Activated gamma-delta T cell (primary cell): ENCODE data around the gene METAP1.
"Not testable (repeated sequence)": the region's sequence is repeated elsewhere in the genome, so short reads cannot be mapped to it uniquely, and the experiment has no call there.

Experiments used
- DNase-seq: peaks from one replicate; lab custom pipeline; 2025; lab: John Stamatoyannopoulos, UW

The METAP1 gene

DNA sequence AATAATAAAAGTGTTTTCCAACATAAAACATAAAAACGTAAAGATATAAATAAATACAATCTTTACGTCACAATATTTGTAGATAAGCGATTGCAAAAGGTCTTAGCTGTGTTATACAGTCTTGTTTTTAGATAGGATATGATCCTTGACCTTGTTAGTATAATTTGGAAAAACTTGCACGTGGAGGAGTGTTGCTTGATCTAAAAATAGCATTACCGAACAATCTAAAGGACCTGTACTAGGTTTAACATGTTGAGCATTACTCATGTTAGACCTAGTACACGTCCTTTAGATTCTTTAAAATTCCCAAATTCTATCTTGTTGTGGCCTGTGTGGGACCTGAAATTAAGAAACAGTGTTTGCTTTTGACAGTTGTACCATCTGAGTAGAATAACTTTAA, 1.6 kb downstream of the METAP1 start:
- no peak for DNase-seq

GRCh38 chr4:98998551-98998950, 3.0 kb downstream of the METAP1 start:
- no peak for DNase-seq

DNA sequence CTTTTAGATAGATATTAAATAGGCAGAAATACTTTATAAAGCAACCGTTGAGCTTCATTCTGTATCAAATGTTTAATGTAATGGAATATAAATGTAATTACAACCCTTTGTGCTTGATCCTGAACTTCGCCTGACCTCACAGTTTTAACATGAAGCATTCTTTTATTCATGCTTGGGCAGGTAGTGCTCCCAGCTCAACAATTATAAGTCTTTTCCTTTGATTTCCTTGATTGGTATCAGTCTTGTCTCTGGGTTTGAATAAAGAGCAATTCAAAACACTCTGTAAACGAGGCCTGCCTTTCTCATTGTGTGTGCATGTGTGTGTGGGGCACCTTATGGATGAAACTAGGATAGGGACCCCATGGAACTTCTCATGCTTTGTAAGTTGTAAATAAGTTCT, 6.8 kb downstream of the METAP1 start:
- no peak for DNase-seq

DNA sequence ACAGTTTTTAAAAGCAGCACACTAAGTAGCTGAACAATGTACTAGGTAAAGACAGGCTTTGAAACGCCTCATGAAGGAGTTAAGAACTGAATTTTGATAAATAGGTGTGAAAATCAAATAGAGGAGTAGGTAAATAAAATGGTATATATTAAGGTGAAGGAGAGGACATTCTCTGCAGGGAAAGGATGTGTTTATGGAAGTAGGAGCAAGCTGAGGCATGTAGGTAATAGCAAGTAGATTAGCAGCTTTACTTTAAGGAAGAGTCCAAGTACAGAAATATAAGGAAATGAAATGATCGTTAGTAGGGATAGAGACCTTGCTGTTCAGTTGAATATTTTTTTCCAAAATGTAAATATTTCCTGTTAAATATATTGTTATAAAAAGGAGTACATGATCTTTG, 12.5 kb downstream of the METAP1 start:
- no peak for DNase-seq

GRCh38 chr4:99011910-99012309, 16.4 kb downstream of the METAP1 start:
- DNase-seq: no peak

DNA sequence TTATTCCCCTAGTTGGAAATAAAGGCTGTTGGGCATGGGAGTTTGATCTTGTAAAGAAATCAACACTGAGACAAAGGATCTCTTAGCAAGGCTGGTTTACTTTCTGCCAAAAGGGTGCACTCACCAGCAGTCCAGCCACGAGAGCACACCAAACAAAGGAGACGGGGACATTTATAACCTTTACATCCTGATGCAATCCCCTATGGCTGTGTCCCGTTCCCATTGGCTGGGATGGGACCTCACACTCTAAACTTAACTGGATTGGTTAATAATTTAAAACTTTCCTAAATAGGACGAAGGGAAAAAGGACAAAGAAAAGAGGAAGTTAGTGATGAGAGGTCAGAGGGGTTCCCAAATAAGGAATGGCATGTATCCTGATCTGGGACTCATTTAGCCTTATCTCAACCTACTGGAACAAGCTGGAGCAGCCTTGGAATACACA, 17.9 kb downstream of the METAP1 start:
- DNase-seq: no peak

DNA sequence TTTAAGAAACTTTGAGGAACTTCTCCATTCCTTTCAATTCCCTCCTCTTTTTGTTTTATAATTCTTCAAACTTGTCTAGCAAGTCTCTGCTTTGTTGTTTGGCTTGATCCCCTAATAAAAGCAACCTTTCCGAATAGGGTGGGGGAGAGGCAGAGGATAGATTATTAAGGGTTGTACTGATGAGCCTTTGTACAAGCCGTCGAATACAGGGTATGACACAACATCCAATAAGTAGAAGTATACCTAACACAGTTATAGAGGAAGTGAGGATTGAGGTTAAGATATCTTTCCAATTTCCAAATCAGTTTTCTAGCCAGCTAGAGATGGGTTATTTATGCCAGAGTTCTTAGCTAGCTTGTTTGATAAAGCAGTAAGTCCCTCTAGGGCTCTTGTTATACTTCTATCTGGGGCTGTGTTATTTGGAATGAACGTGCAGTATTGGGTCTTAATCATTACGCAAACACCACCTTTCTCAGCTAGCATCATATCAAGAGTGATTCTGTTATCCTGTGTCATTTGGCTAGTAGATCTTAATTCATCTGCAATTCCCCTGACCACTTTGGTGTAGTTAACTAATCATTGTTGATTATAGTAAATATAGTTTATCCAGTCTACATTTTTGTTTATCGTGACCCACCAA, 18.5 kb downstream of the METAP1 start:
- no peak for DNase-seq

DNA sequence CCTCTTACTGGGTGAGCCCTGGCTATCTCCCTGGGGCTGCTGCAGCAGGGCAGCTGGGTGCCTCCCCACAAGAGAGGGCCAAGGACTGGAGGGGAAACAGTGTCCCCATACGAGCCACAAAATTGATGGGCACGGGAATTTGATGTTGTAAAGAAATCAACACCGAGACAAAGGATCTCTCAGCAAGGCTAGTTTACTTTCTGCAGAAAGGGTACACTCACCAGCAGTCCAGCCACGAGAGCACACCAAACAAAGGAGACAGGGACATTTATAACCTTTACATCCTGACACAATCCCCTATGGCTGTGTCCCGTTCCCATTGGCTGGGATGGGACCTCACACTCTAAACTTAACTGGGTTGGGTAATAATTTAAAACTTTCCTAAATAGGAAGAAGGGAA, 25.9 kb downstream of the METAP1 start:
- no peak for DNase-seq

DNA sequence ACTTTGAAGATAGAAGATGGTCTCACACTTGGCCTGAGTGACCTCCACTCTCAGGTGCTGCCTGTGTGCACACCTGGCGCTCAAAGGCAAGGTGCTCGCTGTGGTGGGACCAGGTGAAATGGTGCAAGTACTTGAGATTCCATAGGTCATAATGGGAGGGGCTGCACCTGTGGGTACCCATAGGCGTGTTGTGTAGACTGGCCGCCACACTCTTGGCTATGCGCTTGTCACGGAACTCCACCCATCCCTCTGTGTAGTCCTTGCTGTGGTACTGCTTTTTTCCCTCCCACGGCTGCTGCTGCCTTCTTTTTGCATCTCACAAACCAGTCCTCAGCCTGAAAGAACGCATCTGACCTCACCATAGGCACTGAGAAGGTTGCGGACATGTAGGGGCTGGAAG, 27.0 kb downstream of the METAP1 start:
- no peak for DNase-seq

DNA sequence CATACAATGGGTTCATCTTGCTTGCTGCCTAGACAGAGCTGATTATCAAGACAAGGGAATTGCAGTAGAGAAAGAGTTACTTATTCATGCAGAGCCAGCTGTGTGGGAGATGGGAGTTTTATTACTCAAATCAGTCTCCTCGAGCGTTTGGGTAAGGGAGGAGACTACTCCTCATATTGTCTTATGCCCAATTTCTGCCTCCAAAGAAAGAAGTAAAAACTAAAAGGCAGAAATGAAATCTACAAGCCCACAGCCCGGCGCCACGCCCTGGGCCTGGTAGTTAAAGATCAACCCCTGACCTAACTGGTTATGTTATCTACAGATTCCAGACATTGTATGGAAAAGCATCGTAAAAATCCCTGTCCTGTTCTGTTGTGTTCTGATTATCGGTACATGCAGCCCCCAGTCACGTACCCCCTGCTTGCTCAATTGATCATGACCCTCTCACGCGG, 28.3 kb downstream of the METAP1 start:
- not testable (repeated sequence) for DNase-seq

DNA sequence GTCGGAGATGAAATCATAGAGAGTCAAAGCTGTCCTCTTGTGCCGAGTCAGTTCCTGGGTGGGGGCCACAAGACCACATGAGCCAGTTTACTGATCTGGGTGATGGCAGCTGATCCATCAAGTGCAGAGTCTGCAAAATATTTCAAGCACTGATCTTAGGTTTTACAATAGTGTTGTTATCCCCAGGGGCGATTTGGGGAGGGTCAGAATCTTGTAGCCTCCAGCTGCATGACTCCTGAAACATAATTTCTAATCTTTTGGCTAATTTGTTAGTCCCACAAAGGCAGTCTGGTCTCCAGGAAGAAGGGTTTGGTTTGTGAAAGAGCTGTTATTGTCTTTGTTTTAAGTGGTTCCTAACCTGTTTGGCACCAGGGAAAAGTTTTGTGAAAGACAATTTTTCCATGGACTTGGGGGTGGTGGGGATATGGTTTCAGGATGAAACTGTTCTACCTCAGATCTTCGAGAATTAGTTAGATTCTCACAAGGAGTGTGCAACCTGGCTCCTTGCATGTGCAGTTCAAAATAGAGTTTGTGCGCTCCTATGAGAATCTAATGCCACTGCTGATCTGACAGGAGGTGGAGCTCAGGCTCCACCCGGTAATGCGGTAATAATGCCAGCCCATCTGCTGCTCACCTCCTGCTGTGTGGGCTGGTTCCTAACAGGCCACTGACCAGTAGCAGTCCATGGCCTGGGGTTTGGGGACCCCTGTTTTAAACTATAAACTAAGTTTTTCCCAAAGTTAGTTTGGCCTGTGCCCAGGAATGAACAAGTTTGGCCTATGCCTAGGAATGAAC, 29.2 kb downstream of the METAP1 start:
- DNase-seq: no peak

DNA sequence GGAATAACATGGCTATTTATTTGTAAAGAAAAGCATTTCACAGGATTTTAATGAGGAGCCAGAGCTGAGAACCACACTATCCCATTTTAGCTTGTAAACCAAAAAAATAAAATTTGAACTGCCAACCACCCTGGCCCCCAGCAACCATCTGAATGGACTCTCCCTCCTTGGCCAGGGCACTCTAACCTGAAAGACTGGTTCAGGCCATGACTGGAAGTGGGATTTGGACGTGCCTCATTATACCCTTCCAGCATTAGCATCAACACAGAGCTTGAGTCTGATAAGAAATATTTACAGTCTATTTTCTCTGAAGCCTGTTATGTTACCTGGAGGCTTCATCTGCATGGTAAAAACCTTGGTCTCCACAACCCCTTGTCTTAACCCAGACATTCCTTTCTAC, 30.0 kb downstream of the METAP1 start:
- DNase-seq: no peak

DNA sequence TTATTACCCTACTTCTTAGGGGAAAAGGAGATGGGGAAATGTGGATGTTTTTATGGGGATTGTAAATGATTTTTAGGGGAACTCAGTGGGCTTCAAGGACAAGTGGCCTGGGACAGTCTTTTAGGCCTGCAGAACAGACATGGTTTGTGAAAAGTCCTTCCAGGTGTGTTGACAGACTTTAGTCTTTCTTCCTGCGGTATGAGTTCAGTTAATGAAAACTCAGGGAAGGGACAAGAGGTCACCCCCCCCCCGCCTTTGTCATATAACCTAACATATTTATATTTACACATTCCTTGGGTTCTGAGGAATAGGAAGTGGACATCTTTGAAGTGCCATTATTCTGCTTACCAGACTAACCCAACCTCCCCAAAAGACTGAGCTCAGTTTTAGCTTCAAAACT, 31.8 kb downstream of the METAP1 start:
- DNase-seq: no peak

GRCh38 chr4:99028187-99028586, 32.7 kb downstream of the METAP1 start:
- DNase-seq: no peak

DNA sequence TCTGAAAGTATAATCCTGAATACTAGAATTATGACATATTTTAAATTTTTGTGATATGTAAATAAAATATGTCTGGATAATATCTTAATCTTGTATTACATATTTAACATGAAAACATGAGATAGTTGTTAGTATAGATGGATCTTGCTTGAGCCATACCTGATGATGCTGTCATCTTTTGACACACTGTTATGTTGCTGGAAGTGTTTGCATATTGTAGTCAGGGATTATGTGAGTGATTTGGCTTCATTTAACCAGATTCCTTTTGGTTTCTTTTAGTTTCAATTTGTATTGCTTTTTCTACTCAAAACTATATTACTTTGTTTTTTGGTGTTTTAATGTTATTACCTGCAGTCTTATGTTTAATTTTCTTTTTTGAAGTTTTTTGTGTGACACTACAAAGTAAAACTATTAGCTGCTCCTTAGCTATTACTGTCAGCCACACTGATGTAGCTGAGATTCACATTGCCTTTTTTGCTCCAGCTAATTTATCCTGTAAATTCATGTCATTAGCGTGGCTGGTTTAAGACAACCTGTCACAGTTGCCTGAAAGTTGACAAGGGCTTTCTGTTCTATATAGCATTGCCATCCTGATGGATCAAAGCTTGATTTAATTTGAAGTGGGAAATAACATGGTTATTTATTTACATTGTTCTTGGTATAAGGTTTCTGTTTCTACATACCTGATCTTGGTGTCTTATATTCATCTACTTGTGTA, 33.7 kb downstream of the METAP1 start:
- no peak for DNase-seq

DNA sequence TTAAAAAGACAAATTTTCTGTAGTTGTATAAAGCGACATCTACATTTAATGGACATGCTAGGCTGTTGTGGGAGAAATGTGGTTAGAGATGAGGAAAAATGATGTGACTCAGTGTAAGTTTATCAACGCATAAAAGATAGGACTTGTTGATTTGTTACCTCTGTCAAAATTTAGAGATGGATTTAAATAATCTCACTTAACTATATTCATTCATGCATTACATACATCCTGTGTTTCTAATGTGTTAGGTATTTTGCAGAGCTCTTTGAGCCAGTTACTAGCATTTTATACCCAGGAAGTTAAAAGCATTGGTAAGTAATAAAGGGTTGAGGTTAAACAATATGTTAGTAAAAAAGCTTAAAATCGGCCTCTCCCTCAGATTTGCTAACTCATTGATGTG, 34.3 kb downstream of the METAP1 start:
- DNase-seq: no peak

DNA sequence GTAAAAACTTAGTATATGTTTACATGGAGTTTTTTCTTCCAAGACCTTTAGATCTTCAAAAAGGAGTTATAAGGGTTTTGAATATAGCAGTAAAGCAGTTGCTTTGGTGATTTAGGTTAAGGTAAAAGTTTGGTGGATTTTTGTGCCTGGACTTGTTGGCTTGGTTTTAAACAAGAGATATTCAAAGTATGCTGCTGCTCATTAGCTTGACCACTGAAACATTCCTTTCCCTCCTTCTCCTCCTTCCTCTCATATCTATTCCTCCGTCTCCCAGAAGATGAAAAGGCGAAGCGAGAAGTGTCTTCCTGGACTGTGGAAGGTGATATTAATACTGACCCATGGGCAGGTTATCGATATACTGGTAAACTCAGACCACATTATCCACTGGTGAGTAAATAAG, 38.4 kb downstream of the METAP1 start:
- DNase-seq: no peak

DNA sequence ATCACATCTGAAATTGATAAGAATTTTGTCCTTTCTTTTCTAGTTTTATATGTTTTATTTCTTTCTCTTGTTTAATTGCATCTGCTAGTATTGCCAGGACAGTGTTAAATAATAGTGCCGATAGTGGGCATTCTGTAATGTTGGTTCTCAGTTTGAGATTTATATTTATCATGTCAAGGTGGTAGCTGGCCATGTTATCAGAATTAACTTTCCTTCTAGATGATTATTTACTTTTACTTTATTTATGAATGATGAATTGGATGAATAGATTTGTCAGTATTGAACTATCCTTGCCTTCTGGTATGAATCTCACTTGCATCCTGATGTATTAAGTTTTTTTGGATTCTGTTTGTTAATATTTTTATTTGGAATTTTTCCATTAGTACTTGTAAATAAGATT, 42.7 kb downstream of the METAP1 start:
- no peak for DNase-seq

- DNase-seq: no peak
Measured at GRCh38 chr4:99043346-99043745, 47.8 kb downstream of the METAP1 start.

DNA sequence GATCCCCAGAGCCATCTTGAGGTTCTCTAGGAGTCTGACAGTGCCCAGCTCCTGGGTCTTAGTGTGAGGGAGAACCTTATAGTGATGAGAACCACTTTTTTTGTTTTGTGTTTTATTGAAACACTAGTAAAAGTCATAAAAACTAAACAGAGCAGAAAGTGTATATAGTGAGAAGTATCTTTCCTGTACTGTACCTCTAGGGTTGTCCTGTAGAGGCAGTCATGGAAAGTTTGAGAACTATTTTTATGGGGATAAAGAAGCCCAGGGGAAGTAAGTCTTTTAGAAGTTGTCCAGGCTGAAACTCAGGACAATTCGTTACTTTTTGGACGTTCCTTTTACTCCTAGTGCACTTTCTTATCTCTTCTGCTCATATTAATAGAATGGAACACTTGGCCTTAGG, 52.2 kb downstream of the METAP1 start:
- no peak for DNase-seq

DNA sequence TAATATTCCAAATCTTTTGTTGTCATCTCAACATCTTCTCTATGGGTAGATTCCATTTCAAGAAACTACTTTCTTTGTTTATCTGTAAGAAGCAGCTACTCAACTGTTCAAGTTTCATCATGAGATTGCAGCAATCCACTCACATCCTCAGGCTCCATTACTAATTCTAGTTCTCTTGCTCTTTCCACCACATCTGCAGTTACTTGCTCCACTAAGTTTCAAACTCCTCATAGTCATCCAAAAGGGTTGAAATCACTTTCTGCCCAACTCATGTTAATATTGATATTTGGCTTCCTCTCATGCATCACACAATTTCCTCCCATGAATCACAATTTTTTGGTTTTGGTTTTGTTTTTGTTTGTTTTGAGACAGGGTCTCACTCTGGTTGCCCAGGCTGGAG, 57.4 kb downstream of the METAP1 start:
- DNase-seq: no peak

DNA sequence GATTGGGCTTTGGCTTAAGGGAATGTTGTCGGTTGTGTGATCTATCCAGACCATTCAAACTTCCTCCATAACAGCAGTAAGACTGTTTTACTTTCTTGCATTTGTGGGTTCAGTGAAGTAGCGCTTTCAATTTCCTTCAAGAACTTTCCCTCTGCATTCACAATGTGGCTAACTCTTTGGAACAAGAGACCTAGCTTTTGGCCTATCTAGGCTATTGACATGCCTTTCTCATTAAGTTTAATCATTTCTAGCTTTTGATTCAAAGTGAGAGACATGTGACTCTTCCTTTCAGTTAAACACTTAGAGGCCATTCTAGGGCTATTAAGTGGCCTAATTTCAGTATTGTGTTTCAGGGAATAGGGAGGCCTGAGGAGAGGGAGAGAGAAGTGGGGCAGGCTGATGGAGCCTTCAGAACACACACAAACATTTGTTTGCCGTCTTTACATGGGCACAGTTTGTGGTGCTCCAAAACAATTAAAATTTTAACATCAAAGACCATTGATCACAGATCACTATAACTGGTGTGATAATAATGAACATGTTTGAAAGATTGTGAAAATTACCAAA, 59.0 kb downstream of the METAP1 start:
- no peak for DNase-seq

- no peak for DNase-seq
Measured at GRCh38 chr4:99058228-99058627, 62.7 kb downstream of the METAP1 start.
